SK-N-SH (cell line): Measurements from ENCODE around the gene CAPS. TPM values are rescaled to one million over a fixed set of nuclear protein-coding genes. Genes with fewer than 3 reads are reported as not detected.
A peak's percentile ranks its signal among the peaks of the same experiment; 100 is the strongest.

Experiments
- CTCF ChIA-PET: fragments of 300-600, 350-600 bp; formaldehyde crosslinking; extraction: SDS; loops from one replicate; lab custom pipeline; 2021; lab: Yijun Ruan, JAX
- POLR2A ChIA-PET: fragments of 350-600 bp; sonication (Branson Sonifier 250); formaldehyde crosslinking; extraction: SDS; loops from one replicate; lab custom pipeline; 2020; ENCODE audit warnings: antibody characterized with exemption, inconsistent platforms; lab: Yijun Ruan, JAX
- DNase-seq: peaks from one replicate; pipeline ENCODE4 v3.0.0; 2012
- H2AFZ ChIP-seq: fragments of 200-600 bp; sonication (generic); 2 replicates; pipeline ENCODE4 v1.8.1; 2016; ENCODE audit warnings: antibody characterized with exemption, mild to moderate bottlenecking, low read depth
- H3F3A ChIP-seq: fragments of 200-600 bp; sonication (generic); replicated peaks from 2 replicates; pipeline ENCODE3; 2016; ENCODE audit warnings: antibody characterized with exemption, mild to moderate bottlenecking; ENCODE audit not compliant: insufficient read depth
- H3K27ac ChIP-seq, 2 experiments: fragments of 200-500 bp in 1 of 2; fragments of 200-600 bp in 1 of 2; sonication (Bioruptor generic) in 1 of 2; sonication (generic), shearing (Covaris generic) in 1 of 2; 2 replicates each; pipeline versions ENCODE4 v1.5.1 to v1.6.1; 2014 to 2016; ENCODE audit warnings: low read depth in 2 of 2, inconsistent platforms in 1 of 2, low read length in 1 of 2, mild to moderate bottlenecking in 1 of 2, mixed read lengths in 1 of 2
- H3K27me3 ChIP-seq: fragments of 200-600 bp; sonication (generic), shearing (Covaris generic); 2 replicates; pipeline ENCODE4 v1.6.1; 2016; ENCODE audit warnings: mixed run types; ENCODE audit not compliant: insufficient read depth
- H3K36me3 ChIP-seq, 2 experiments: fragments of 200-500 bp in 1 of 2; fragments of 200-600 bp in 1 of 2; sonication (Bioruptor generic) in 1 of 2; sonication (generic) in 1 of 2; replicated peaks in 1 of 2; 2 replicates each; pipeline versions ENCODE3 to v1.5.1; 2014 to 2016; ENCODE audit warnings: low read length in 1 of 2, mild to moderate bottlenecking in 1 of 2; ENCODE audit not compliant: insufficient read depth in 2 of 2, control insufficient read depth in 1 of 2
- H3K4me1 ChIP-seq, 2 experiments: fragments of 200-500 bp in 1 of 2; fragments of 200-600 bp in 1 of 2; sonication (Bioruptor generic) in 1 of 2; sonication (generic), shearing (Covaris generic) in 1 of 2; 2 replicates each; pipeline versions ENCODE4 v1.5.1 to v1.6.1; 2014 to 2016; ENCODE audit warnings: low read depth in 1 of 2, low read length in 1 of 2, mixed run types in 1 of 2; ENCODE audit not compliant: insufficient read depth in 2 of 2, control insufficient read depth in 1 of 2
- H3K4me2 ChIP-seq: fragments of 200-600 bp; sonication (generic), shearing (Covaris generic); 2 replicates; pipeline ENCODE4 v1.6.1; 2017; ENCODE audit warnings: mixed run types
- H3K4me3 ChIP-seq, 2 experiments: fragments of 200-500 bp in 1 of 2; fragments of 200-600 bp in 1 of 2; sonication (Bioruptor generic) in 1 of 2; sonication (generic), shearing (Covaris generic) in 1 of 2; 2 replicates each; pipeline versions ENCODE4 v1.5.1 to v1.8.1; 2014 to 2016; ENCODE audit warnings: low read depth in 2 of 2, inconsistent platforms in 1 of 2, low read length in 1 of 2, mild to moderate bottlenecking in 1 of 2, mixed read lengths in 1 of 2, moderate library complexity in 1 of 2
- H3K79me2 ChIP-seq: fragments of 200-600 bp; sonication (generic); 2 replicates; pipeline ENCODE4 v1.8.1; 2017; ENCODE audit warnings: mild to moderate bottlenecking; ENCODE audit not compliant: insufficient read depth
- H3K9ac ChIP-seq: fragments of 200-600 bp; sonication (generic); 2 replicates; pipeline ENCODE4 v1.6.1; 2017; ENCODE audit warnings: mixed run types
- H3K9me2 ChIP-seq: fragments of 200-600 bp; sonication (generic); 2 replicates; pipeline ENCODE4 v1.6.1; 2017; ENCODE audit warnings: mixed run types
- H3K9me3 ChIP-seq: fragments of 200-600 bp; sonication (generic); 2 replicates; pipeline ENCODE4 v1.6.1; 2017; ENCODE audit warnings: mixed run types, mild to moderate bottlenecking, moderate library complexity
- H4K20me1 ChIP-seq: fragments of 200-600 bp; sonication (generic); 2 replicates; pipeline ENCODE4 v1.6.1; 2017; ENCODE audit warnings: mild to moderate bottlenecking, mixed run types; ENCODE audit not compliant: insufficient read depth
- CTCF ChIP-seq: fragments of 200-600 bp; sonication (generic); IDR thresholded peaks from 2 replicates; pipeline ENCODE4 v1.6.1; 2017; ENCODE audit warnings: antibody characterized with exemption, mild to moderate bottlenecking, moderate library complexity
- EP300 ChIP-seq, 2 experiments: IDR thresholded peaks; 2 replicates each; pipeline versions ENCODE4 v1.4.0 to v1.6.1; 2012; ENCODE audit warnings: borderline replicate concordance in 1 of 2, low read depth in 1 of 2, low read length in 1 of 2
- EZH2phosphoT487 ChIP-seq: fragments of 200-600 bp; sonication (generic); IDR thresholded peaks from 2 replicates; pipeline ENCODE4 v1.6.1; 2017; ENCODE audit warnings: low read depth, mixed run types, mild to moderate bottlenecking, antibody characterized with exemption, moderate library complexity, borderline replicate concordance
- FOXM1 ChIP-seq: IDR thresholded peaks from 2 replicates; pipeline ENCODE4 v1.4.0; 2012; ENCODE audit warnings: low read depth, mild to moderate bottlenecking
- GATA2 ChIP-seq: sonication (generic); formaldehyde crosslinking; IDR thresholded peaks from 2 replicates; pipeline ENCODE4 v1.5.0; 2020; ENCODE audit warnings: mild to moderate bottlenecking, missing genetic modification reagents
- IRF3 ChIP-seq: fragments of 150-350 bp; IDR thresholded peaks from 2 replicates; pipeline ENCODE4 v1.6.1; 2016; ENCODE audit warnings: mild to moderate bottlenecking, low read depth, low read length
- JUND ChIP-seq: IDR thresholded peaks from 2 replicates; pipeline ENCODE4 v1.4.0; 2012
- MEF2A ChIP-seq: IDR thresholded peaks from 2 replicates; pipeline ENCODE4 v1.4.0; 2012; ENCODE audit warnings: low read depth, borderline replicate concordance
- MXI1 ChIP-seq: IDR thresholded peaks from 2 replicates; pipeline ENCODE4 v1.6.1; 2012; ENCODE audit warnings: mild to moderate bottlenecking, low read depth, low read length, improper control_type of control experiment
- NFIC ChIP-seq: IDR thresholded peaks from 2 replicates; pipeline ENCODE4 v1.4.0; 2012; ENCODE audit warnings: borderline replicate concordance
- NRF1 ChIP-seq: IDR thresholded peaks from 2 replicates; pipeline ENCODE4 v1.6.1; 2012; ENCODE audit warnings: low read depth, mild to moderate bottlenecking, low read length
- PBX3 ChIP-seq: IDR thresholded peaks from 2 replicates; pipeline ENCODE4; 2012
- POLR2AphosphoS5 ChIP-seq: IDR thresholded peaks from 2 replicates; pipeline ENCODE4 v1.6.1; 2012; ENCODE audit warnings: low read depth, low read length
- RAD21 ChIP-seq: IDR thresholded peaks from 2 replicates; pipeline ENCODE4 v1.6.1; 2012; ENCODE audit warnings: mild to moderate bottlenecking, low read length
- SIN3A ChIP-seq: IDR thresholded peaks from 2 replicates; pipeline ENCODE4 v1.6.1; 2012; ENCODE audit warnings: low read depth, mild to moderate bottlenecking, low read length, moderate library complexity, borderline replicate concordance
- SMC3 ChIP-seq: IDR thresholded peaks from 2 replicates; pipeline ENCODE4 v1.6.1; 2012; ENCODE audit warnings: low read depth, low read length, improper control_type of control experiment
- TAF1 ChIP-seq: IDR thresholded peaks from 2 replicates; pipeline ENCODE4 v1.6.1; 2012; ENCODE audit warnings: low read depth, mild to moderate bottlenecking, low read length, moderate library complexity, borderline replicate concordance
- TCF12 ChIP-seq: IDR thresholded peaks from 2 replicates; pipeline ENCODE4 v1.4.0; 2012
- USF2 ChIP-seq: fragments of 150-350 bp; IDR thresholded peaks from 2 replicates; pipeline ENCODE4 v1.6.1; 2017; ENCODE audit warnings: antibody characterized with exemption, low read length, low read depth, borderline replicate concordance
- YY1 ChIP-seq: IDR thresholded peaks from 2 replicates; pipeline ENCODE4 v1.4.0; 2012; ENCODE audit warnings: low read depth, mild to moderate bottlenecking
- ZBTB33 ChIP-seq: IDR thresholded peaks from 2 replicates; pipeline ENCODE4 v1.4.0; 2012; ENCODE audit warnings: low read depth, borderline replicate concordance
- WGBS: methylation state at CpG from one replicate; pipeline ENCODE4 v1.1.6; 2017; ENCODE audit warnings: low lambda C conversion rate; 5-methylcytosine and 5-hydroxymethylcytosine counted together
- polyA plus RNA-seq, 3 experiments: library from polyadenylated mRNA; depleted of rRNA; stranded (reverse); fragments of >200 nt; gene quantifications; 2 replicates each; pipeline ENCODE4 v1.2.3, GENCODE V29; 2012

The CAPS gene
- polyA plus RNA-seq, 1 of the 3 experiments (the other 2 are of a cell fraction), result 13.4 TPM

- TF ChIP-seq ZBTB33 (no peak), SMC3 (no peak), TAF1 (no peak), YY1 (no peak), PBX3 (no peak)
These were observed 43.1 kb downstream of the CAPS start (continued) for GRCh38 chr19:5957170-5957569.

- Histone ChIP-seq H3K9ac (no peak overlapping the region), H3K9me2 (no peaks in the 10 kb centered on the region), H3K4me1 (peaks cover 16 to 84% of the 10 kb centered on the region in 2 experiments), H3K79me2 (peaks cover 99% of the 10 kb centered on the region), H4K20me1 (peaks cover 98% of the 10 kb centered on the region), H3K36me3 (no peaks in the 10 kb centered on the region), H3K4me3 (no peak overlapping the region), H3K27me3 (no peaks in the 10 kb centered on the region)
- DNase-seq, result peak; percentile 19
- no peak for TF ChIP-seq FOXM1
- TF ChIP-seq MXI1, result no peak
- TF ChIP-seq GATA2 (CRISPR knock-in tag), result no peak
- TF ChIP-seq YY1, result no peak
- no peak for TF ChIP-seq CTCF
- no peak for TF ChIP-seq TCF12
- no peak for TF ChIP-seq POLR2AphosphoS5
- TF ChIP-seq EP300 (IDR thresholded peaks at IDR 0.05; ENCODE audit: borderline replicate concordance in 1 of 2, low read depth in 1 of 2, low read length in 1 of 2), result no peak
- no peak for TF ChIP-seq NFIC
- TF ChIP-seq NRF1, result no peak
- TF ChIP-seq USF2, result no peak
- TF ChIP-seq RAD21, result no peak
- no peak for TF ChIP-seq MEF2A
- TF ChIP-seq SIN3A, result no peak
- TF ChIP-seq EZH2phosphoT487, result no peak
- TF ChIP-seq JUND, result no peak
- TF ChIP-seq IRF3, result no peak
- TF ChIP-seq TAF1, result no peak
- TF ChIP-seq, all 33 proteins: peak for 0
- no peaks in the 10 kb centered on the region for H3K9me3 ChIP-seq
- no peak overlapping the region for H3K4me2 ChIP-seq
- no peak overlapping the region for H2AFZ ChIP-seq
- WGBS, result 96% methylated on average over 16 of the region's 21 CpGs
- H3F3A ChIP-seq, result no peaks in the 10 kb centered on the region
- H3K27ac ChIP-seq, result peak overlapping the region in 1 of 2 experiments; percentile 25; a peak in 1 of 4 replicates
- CTCF ChIA-PET, result interaction anchor here (1.8 to 5.3 kb wide), 3 partner anchors 9 to 154 kb away, joined by 7 to 34 read pairs (median 11); no protein-coding TSS in a partner anchor
- POLR2A ChIA-PET, result interaction anchor here (0.7 kb wide), 1 partner anchor 22 kb away, joined by 4 read pairs; no protein-coding TSS in a partner anchor
These were observed 44.2 kb downstream of the CAPS start for GRCh38 chr19:5958074-5958850.
